HG03196 (cell line): ENCODE data around the gene GRIK5.
"Not testable (repeated sequence)": the region's sequence is repeated elsewhere in the genome, so short reads cannot be mapped to it uniquely, and the experiment has no call there.

Source experiments
- ATAC-seq: cut with Tn5 transposase; IDR thresholded peaks from one replicate; pipeline ENCODE4 v1.9.1; 2021; ENCODE audit not compliant: unreplicated experiment

GRIK5 gene, protein sequence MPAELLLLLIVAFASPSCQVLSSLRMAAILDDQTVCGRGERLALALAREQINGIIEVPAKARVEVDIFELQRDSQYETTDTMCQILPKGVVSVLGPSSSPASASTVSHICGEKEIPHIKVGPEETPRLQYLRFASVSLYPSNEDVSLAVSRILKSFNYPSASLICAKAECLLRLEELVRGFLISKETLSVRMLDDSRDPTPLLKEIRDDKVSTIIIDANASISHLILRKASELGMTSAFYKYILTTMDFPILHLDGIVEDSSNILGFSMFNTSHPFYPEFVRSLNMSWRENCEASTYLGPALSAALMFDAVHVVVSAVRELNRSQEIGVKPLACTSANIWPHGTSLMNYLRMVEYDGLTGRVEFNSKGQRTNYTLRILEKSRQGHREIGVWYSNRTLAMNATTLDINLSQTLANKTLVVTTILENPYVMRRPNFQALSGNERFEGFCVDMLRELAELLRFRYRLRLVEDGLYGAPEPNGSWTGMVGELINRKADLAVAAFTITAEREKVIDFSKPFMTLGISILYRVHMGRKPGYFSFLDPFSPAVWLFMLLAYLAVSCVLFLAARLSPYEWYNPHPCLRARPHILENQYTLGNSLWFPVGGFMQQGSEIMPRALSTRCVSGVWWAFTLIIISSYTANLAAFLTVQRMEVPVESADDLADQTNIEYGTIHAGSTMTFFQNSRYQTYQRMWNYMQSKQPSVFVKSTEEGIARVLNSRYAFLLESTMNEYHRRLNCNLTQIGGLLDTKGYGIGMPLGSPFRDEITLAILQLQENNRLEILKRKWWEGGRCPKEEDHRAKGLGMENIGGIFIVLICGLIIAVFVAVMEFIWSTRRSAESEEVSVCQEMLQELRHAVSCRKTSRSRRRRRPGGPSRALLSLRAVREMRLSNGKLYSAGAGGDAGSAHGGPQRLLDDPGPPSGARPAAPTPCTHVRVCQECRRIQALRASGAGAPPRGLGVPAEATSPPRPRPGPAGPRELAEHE

GRCh38 chr19:42069619-42070351 is at the start of gene GRIK5:
GRIK5 (minus strand) TSS chr19:42070206; CDS start chr19:42065770, 4,436 bp downstream.
- ATAC-seq: no peak

DNA sequence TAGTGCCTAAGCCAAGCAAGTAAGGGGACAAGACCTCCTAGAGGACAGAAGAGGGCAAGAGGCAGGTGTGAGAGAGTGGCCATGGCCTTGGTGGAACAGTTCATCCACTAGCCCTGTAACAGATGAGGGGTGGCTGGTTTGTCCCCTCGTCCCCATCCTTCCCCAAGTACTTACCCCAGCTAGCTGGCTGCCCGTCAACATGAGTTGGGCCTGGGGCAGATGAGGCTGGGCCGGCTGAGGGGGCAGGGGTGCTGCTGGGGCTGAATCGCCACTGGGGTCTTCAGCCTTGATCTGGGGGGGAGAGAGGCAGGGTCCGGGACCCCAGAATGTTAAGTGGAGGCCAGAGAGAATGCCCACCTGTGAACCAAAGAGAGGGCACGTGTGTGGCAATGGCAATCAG is 47.1 kb upstream of the GRIK5 start:
- no peak for ATAC-seq

DNA sequence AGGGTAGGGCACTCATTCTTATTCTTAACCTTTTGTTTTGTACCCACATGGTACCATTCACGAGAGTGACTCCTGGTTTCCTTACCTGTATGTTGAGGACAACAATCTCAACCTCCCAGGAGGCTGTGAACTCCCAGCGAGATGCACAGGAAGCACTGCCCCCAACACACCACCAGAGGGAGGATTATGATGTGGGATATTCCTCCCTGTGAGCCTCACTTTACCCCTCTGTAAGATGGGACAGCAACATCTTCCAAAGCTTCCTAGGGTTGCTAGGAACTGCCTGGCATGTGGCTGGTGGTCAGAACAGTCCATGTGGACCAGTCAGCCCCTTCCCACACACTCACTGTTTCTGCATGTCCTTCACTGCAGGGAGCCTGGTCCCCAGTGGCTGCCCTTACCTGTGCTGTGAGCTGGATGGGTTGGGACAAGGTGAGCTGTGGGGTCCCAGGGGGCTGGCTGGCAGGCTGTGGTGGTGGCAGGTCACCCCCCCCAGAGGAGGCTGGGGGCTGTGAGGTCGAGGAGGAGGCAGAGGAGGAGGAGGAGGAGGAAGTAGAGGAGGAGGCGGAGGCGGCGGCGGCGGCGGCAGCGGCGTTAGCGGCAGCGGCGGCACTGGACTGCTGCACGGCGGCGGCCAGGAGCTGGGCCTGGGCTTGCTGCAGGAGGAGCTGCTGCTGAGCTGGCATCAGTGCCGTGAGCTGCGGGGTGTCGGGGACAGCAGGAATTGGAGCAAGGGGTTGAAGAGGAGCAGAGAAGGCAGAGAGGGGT is 46.5 kb upstream of the GRIK5 start:
- ATAC-seq: no peak

DNA sequence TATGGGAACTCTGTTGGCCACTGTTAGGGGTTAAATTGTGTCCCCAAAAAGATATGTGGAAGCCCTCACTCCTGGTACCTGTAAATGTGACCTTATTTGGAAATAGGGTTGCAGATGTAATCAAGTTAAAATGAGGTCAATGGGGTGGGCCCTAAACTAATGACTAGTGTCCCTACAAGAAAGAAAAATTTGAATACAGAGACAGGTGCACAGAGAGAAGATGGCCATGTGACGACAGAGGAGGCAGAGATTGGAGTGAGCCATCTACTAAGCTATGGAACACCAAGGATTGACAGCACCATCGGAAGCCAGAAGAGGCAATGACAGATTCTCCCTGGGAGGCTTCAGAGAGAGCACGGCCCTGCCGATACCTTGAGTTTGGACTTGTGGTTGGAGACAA is 45.7 kb upstream of the GRIK5 start:
- ATAC-seq: no peak

- no peak for ATAC-seq
Measured at GRCh38 chr19:42115219-42115618, 45.2 kb upstream of the GRIK5 start.

- ATAC-seq: peak; percentile 60
Measured at GRCh38 chr19:42114412-42114811, 44.4 kb upstream of the GRIK5 start.

DNA sequence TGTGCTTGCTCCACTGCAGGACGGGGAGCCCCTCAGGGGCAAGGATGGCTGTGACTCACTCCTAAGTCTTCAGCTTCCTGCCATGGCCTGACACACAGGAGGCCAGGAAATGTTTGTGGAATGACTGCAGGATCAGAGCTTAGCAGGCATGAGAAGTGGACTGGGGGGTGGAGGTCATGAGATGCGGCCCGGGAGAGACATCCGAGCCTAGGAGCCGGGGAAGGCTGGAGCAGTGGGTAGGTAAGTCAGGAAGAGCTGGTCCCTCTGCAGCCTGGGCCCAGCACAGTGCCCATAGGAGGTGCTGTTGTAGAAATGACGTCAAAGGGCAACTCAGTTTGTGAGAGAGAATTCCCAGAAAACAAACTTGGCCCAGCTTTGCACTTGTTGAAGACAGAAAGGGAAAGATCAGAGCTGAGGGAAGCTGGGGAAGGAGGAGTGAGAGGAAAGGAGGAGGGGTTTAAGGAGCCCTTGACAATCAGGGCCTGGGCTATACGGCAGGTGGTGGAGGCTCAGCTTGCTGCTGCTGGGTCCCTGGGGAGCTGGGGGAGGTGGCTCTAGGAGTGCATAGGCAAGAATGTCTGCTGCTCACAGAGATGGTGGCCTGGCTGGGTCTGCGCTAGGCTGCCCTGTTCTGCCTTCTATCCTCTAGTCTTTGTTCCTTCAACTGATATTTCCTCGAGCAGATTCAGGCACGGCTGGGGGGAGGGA is 43.8 kb upstream of the GRIK5 start:
- peak; percentile 50 for ATAC-seq

DNA sequence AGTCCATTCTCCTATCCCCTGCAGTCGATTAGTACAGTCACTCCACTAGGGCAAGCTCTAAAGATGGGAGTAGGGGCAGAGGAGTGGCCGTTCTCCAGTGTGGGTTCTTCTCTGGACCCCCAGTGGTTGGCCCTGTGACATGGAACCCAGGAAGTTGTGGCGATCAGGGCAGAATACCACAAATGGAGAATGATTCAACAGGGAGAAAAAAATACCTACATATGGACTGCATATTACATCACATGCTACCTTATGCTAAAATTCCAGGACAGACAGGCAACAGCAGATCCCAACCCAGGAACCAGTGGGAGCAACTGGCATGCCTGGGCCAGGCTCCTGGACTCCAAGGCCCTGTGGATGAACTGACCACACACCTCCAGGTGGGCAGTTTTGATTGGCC is 41.8 kb upstream of the GRIK5 start:
- ATAC-seq: no peak

GRCh38 chr19:42111384-42111783 is 41.4 kb upstream of the GRIK5 start:
- no peak for ATAC-seq

DNA sequence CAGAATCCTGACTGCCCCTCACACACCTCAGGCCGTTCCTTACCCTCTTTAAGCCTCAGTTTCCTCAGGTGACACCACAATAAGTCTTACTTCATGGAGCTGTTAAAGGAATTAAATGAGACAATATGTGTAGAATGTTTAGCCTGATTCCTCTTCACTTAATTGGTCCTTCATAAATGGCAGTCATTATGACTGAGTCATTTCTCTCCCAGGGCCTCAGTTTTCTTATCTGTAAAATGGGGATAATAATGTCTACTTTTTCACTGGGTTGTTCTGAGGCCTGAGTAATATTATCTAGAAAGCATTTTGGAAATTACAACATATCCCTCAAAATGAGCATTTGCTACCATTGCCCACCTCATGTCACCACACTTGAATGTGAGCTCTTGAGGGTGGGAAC is 40.7 kb upstream of the GRIK5 start:
- no peak for ATAC-seq

DNA sequence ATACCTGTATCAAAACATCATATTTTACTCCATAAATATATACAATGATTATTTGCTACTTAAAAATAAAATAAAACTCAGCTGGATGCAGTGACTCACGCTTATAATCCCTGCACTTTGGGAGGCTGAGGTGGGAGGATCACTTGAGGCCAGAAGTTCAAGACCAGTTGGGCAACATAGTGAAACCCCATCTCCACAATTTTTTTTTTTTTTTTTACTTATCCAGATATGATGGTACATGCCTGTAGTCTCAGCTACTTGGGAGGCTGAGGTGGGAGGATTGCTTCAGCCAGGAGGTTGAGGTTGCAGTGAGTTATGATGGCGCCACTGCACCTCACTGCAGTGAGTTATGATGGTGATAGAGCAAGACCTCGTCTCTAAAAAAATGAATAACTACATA is 39.9 kb upstream of the GRIK5 start:
- ATAC-seq: no peak

DNA sequence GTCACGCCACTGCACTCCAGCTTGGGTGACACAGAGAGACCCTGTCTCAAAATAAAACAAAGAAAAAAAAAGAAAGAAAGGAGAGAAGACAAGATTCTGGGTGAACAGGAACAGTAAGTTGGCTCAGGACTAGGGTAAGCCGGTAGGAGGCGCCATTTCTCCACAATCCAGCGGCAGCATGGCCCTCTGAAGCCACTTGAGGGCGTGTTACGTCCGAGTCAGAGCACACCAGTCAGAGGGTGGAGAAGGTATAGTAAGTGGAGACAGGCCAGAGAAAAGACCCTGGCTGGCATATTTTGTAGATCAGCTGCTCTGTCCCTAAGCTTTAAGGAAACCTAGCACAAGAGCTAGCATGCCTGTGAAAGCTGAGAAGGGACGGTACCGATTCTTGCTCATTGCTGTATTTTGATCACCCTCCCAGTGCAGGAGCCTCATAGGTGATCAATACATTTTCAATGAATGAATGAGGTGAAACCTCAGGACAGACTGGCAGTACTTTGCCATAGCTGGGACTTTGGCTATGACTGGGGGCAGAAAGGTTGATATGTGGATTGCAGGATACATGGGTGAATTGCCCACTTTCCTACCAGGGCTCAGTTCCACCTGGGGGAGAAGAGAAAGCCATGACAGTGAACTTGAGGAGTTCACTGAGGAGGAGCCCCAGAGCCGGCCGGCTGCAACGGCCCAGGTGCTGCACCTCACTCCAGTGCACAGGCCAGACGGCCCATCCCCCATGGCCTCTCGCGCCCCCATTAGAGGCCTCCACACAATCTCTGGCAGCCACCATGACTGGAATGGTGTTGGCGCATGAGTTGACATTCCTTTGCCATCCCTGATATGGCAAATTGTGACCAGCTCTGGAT is 38.8 kb upstream of the GRIK5 start:
- peak; percentile 84 for ATAC-seq

GRCh38 chr19:42105368-42105767 is 35.4 kb upstream of the GRIK5 start:
- ATAC-seq: no peak

DNA sequence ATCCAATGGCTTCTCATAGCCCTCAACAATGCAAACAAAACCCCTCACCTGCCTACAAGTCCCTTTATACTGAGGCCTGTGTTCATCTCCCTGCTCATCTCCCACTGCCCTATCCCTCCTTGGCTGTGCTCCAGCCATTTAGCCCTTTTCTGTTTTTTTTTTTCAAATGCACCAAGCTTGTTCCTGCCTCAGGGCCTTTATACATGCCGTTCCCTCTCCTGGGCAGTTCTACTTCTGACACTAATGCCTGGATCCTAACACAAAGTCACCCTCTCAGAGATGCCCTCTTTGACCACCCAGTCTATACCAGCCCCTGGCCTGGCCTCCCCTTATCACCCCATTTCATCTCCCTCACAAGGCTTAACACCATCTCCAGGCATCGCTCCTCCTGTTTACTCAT is 32.9 kb upstream of the GRIK5 start:
- ATAC-seq: no peak

DNA sequence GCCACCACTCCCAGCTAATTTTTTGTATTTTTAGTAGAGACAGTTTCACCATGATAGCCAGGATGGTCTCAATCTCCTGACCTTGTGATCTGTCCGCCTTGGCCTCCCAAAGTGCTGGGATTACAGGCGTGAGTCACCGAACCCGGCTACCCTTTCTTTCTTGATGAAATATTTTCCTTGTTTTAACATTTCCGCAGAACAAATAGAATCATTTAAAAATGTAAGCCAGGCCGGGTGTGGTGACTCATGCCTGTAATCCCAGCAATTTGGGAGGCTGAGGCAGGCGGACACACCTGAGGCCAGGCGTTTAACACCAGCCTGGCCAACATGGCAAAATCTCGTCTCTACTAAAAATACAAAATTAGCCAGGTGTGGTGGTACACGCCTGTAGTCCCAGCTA is 30.2 kb upstream of the GRIK5 start:
- ATAC-seq: not testable (repeated sequence)

- ATAC-seq: no peak
Measured at GRCh38 chr19:42099336-42099925, 29.4 kb upstream of the GRIK5 start.

DNA sequence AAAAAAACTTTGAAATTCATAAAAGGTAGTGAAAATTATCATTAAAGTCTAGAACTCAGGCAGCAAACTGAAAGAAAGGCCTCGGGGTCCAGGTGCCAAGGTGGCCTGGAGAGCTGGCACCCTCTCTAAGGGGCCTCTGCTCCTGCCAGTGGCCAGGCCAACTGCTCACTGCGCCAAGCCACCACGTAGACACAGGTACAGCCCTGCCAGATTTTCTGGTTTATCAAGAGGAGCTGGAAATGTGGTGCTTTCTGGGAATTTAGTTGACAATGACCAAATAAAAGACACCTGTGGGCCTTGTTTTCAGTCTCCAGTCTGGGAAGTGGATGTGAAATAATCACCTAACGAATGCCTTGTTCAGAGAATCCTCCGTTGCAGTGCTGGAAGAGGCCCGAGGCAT is 28.8 kb upstream of the GRIK5 start:
- ATAC-seq: no peak

DNA sequence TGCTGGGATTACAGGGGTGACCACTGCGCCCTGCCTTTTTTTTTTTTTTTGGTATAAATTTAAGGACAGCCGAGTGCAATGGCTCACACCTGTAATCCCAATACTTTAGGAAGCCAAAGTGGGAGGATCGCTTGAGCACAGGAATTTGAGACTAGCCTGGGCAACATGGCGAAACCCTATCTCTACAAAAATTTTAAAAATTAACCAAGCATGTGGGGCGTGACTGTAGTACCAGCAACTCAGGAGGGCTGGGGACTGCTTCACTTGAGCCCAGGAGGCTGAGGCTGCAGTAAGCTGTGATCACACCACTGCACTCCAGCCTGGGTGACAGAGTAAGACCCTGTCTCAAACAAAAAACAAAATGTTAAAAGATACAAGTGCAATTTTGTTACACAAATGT is 27.5 kb upstream of the GRIK5 start:
- ATAC-seq: no peak
